ENCODE data around the gene PRKAB1. TPM values are rescaled to one million over a fixed set of nuclear protein-coding genes. Genes with fewer than 3 reads are reported as not detected.

The PRKAB1 gene
- total RNA-seq, 1 experiment from 2014 or later, result 16.2 TPM

- Histone ChIP-seq H4K20me1 (ENCODE audit: low read length) (no peaks in the 10 kb centered on the region), H3K79me2 (ENCODE audit: low read length) (no peaks in the 10 kb centered on the region), H3K9ac (ENCODE audit: low read length) (no peak overlapping the region), H3K4me1 (ENCODE audit: insufficient read depth, low read length) (no peaks in the 10 kb centered on the region), H3K9me3 (ENCODE audit: low read length) (no peaks in the 10 kb centered on the region), H3K4me2 (ENCODE audit: low read length) (no peak overlapping the region), H3K27ac (ENCODE audit: low read length) (no peak overlapping the region), H3K4me3 (ENCODE audit: low read length) (no peak overlapping the region), H2AFZ (ENCODE audit: low read length) (no peak overlapping the region), H3F3A (ENCODE audit: low read length, unreplicated experiment) (no peaks in the 10 kb centered on the region), H3K9me2 (replicated peaks; ENCODE audit: low read length) (no peaks in the 10 kb centered on the region), H3K36me3 (ENCODE audit: low read depth, low read length) (no peaks in the 10 kb centered on the region), H3K27me3 (ENCODE audit: low read length) (peaks cover 21% of the 10 kb centered on the region)
- ATAC-seq, result no peak
- TF ChIP-seq EZH2phosphoT487 (IDR thresholded peaks at IDR 0.05; ENCODE audit: borderline replicate concordance, low read length) (no peak), EZH2 (IDR thresholded peaks at IDR 0.05; ENCODE audit: low read length, unreplicated experiment) (no peak)
- TF ChIP-seq, protein P1, sequence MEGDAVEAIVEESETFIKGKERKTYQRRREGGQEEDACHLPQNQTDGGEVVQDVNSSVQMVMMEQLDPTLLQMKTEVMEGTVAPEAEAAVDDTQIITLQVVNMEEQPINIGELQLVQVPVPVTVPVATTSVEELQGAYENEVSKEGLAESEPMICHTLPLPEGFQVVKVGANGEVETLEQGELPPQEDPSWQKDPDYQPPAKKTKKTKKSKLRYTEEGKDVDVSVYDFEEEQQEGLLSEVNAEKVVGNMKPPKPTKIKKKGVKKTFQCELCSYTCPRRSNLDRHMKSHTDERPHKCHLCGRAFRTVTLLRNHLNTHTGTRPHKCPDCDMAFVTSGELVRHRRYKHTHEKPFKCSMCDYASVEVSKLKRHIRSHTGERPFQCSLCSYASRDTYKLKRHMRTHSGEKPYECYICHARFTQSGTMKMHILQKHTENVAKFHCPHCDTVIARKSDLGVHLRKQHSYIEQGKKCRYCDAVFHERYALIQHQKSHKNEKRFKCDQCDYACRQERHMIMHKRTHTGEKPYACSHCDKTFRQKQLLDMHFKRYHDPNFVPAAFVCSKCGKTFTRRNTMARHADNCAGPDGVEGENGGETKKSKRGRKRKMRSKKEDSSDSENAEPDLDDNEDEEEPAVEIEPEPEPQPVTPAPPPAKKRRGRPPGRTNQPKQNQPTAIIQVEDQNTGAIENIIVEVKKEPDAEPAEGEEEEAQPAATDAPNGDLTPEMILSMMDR (conservative IDR thresholded peaks at IDR 0.05; ENCODE audit: low read depth, low read length), result no peak
- DNase-seq, result no peak
- ChIA-PET CTCF (no interaction called here), POLR2A (ENCODE audit: unreplicated experiment) (no interaction called here)
- intact Hi-C loops (cut with micrococcal nuclease), result no loop called here
- no TSS peak for BruUV-seq (replicated peaks)
Measured at GRCh38 chr12:119621878-119622277, 46.1 kb upstream of the PRKAB1 start.

- H3K79me2 ChIP-seq (ENCODE audit: low read length), result no peaks in the 10 kb centered on the region
- no peak overlapping the region for H3K9ac ChIP-seq (ENCODE audit: low read length)
- H3K36me3 ChIP-seq (ENCODE audit: low read depth, low read length), result no peaks in the 10 kb centered on the region
- no peaks in the 10 kb centered on the region for H3F3A ChIP-seq (ENCODE audit: low read length, unreplicated experiment)
- POLR2A ChIA-PET (ENCODE audit: unreplicated experiment), result no interaction called here
- H3K27me3 ChIP-seq (ENCODE audit: low read length), result peaks cover 33% of the 10 kb centered on the region
- no peak overlapping the region for H3K4me3 ChIP-seq (ENCODE audit: low read length)
- TF ChIP-seq EZH2 (IDR thresholded peaks at IDR 0.05; ENCODE audit: low read length, unreplicated experiment), result no peak
- TF ChIP-seq EZH2phosphoT487 (IDR thresholded peaks at IDR 0.05; ENCODE audit: borderline replicate concordance, low read length), result no peak
- TF ChIP-seq, protein P1 (conservative IDR thresholded peaks at IDR 0.05; ENCODE audit: low read depth, low read length), result no peak
- H3K4me2 ChIP-seq (ENCODE audit: low read length), result no peak overlapping the region
- H3K27ac ChIP-seq (ENCODE audit: low read length), result no peak overlapping the region
- H3K4me1 ChIP-seq (ENCODE audit: insufficient read depth, low read length), result no peaks in the 10 kb centered on the region
- DNase-seq, result no peak
- no TSS peak for BruUV-seq (replicated peaks)
- intact Hi-C loops (cut with micrococcal nuclease), result no loop called here
- no peaks in the 10 kb centered on the region for H3K9me3 ChIP-seq (ENCODE audit: low read length)
- H2AFZ ChIP-seq (ENCODE audit: low read length), result no peak overlapping the region
- CTCF ChIA-PET, result interaction anchor here (0.7 kb wide), 1 partner anchor 206 kb away, joined by 7 read pairs; no protein-coding TSS in a partner anchor
- ATAC-seq, result no peak
- H3K9me2 ChIP-seq (replicated peaks; ENCODE audit: low read length), result no peaks in the 10 kb centered on the region
- H4K20me1 ChIP-seq (ENCODE audit: low read length), result no peaks in the 10 kb centered on the region
Measured at GRCh38 chr12:119624966-119625365, 43.0 kb upstream of the PRKAB1 start.

- POLR2A ChIA-PET (ENCODE audit: unreplicated experiment), result no interaction called here
- no TSS peak for BruUV-seq (replicated peaks)
- no peak overlapping the region for H3K4me3 ChIP-seq (ENCODE audit: low read length)
Measured at GRCh38 chr12:119627019-119627643, 40.8 kb upstream of the PRKAB1 start.

More at GRCh38 chr12:119627019-119627643, 40.8 kb upstream of the PRKAB1 start:
- no peak for DNase-seq
- Histone ChIP-seq H4K20me1 (ENCODE audit: low read length) (no peaks in the 10 kb centered on the region), H3K9me3 (ENCODE audit: low read length) (no peaks in the 10 kb centered on the region), H3K79me2 (ENCODE audit: low read length) (no peaks in the 10 kb centered on the region), H3K9ac (ENCODE audit: low read length) (no peak overlapping the region), H3K27ac (ENCODE audit: low read length) (no peak overlapping the region), H3F3A (ENCODE audit: low read length, unreplicated experiment) (no peaks in the 10 kb centered on the region), H3K27me3 (ENCODE audit: low read length) (peaks cover 33% of the 10 kb centered on the region), H3K4me2 (ENCODE audit: low read length) (no peak overlapping the region), H3K4me1 (ENCODE audit: insufficient read depth, low read length) (no peaks in the 10 kb centered on the region), H2AFZ (ENCODE audit: low read length) (no peak overlapping the region), H3K36me3 (ENCODE audit: low read depth, low read length) (no peaks in the 10 kb centered on the region), H3K9me2 (replicated peaks; ENCODE audit: low read length) (no peaks in the 10 kb centered on the region)
- CTCF ChIA-PET, result no interaction called here
- no peak for ATAC-seq
- intact Hi-C loops (cut with micrococcal nuclease), result no loop called here
- TF ChIP-seq EZH2 (IDR thresholded peaks at IDR 0.05; ENCODE audit: low read length, unreplicated experiment) (no peak), EZH2phosphoT487 (IDR thresholded peaks at IDR 0.05; ENCODE audit: borderline replicate concordance, low read length) (no peak)
- TF ChIP-seq, protein P1 (conservative IDR thresholded peaks at IDR 0.05; ENCODE audit: low read depth, low read length), result no peak

Measured in PC-3 (cell line).